ENCODE results near the gene ARPP21.

ARPP21 gene

DNA sequence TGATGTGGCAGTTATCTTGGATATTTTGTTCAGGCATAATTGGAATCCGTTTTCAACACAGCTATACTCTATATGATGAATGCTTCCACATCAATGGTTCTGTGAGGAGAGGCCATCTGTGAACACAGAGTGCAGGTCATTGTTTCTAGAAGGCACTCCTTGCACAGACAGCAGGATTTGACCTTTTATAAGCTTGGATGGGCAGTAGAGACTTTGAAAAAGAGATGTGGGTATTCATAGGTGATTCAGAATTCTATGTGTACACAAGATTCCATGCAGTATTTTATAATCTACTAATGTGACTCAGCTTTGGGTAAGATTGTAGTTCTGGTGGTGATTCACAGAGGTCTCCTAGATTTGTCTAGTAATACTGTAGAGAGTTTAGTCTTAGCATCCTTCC, 12.5 kb downstream of the ARPP21 start:
- H3K4me1 Mint-ChIP-seq (ENCODE audit: low read depth) = no peaks in the 10 kb centered on the region

DNA sequence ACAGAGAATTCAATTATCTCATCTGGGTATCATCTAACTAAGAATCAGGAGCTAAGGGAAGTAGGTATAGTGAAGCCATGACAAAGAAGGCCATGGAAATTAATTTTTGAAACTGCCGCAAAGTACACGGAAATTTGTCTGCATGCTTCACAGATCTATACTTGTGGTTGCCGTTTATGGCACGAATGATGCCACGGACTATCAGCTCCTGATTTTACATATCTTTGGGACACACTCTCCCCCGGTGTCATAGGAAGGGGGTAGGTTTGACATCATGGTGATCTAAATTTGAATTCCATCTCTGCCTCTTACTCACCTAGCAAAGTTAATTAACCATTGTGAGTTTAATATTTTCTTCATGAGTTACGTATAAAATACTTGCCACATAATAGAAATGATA, 14.0 kb downstream of the ARPP21 start:
- H3K27me3 Mint-ChIP-seq (ENCODE audit: low read depth) = no peaks in the 10 kb centered on the region
- H3K4me3 Mint-ChIP-seq = no peak overlapping the region

More for the DNA sequence above, 12.5 kb downstream of the ARPP21 start:
- Mint-ChIP-seq H3K4me3 (no peak overlapping the region), H3K27me3 (ENCODE audit: low read depth) (no peaks in the 10 kb centered on the region), H3K27ac (no peak overlapping the region), H3K9me3 (no peaks in the 10 kb centered on the region), H3K36me3 (ENCODE audit: low read depth) (no peaks in the 10 kb centered on the region)

DNA sequence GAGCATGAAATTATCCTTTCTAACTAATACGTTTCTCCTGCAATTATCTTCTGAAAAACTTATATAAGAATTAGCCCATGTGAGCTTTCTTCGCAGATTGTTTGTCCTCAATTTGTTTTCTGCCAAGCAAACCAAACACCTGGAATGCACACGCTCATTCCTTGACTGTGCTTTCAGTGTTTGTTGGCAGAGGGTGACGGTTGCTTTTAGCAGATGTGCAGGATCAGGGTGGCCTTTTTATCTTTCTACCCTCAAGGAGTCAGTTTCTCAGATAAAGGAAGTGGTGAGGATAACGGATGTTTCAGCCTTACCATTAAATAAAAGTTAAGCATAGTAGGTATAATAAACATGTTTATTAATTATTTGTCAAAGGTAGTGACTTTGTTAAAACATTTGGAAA, 15.2 kb downstream of the ARPP21 start:
- H3K36me3 Mint-ChIP-seq (ENCODE audit: low read depth) = no peaks in the 10 kb centered on the region
- no peak overlapping the region for H3K4me3 Mint-ChIP-seq
- no peak overlapping the region for H3K27ac Mint-ChIP-seq
- no peaks in the 10 kb centered on the region for H3K27me3 Mint-ChIP-seq (ENCODE audit: low read depth)
- no peaks in the 10 kb centered on the region for H3K9me3 Mint-ChIP-seq
- no peaks in the 10 kb centered on the region for H3K4me1 Mint-ChIP-seq (ENCODE audit: low read depth)

More for the DNA sequence above, 14.0 kb downstream of the ARPP21 start:
- Mint-ChIP-seq H3K36me3 (ENCODE audit: low read depth) (no peaks in the 10 kb centered on the region), H3K4me1 (ENCODE audit: low read depth) (no peaks in the 10 kb centered on the region), H3K27ac (no peak overlapping the region), H3K9me3 (no peaks in the 10 kb centered on the region)

DNA sequence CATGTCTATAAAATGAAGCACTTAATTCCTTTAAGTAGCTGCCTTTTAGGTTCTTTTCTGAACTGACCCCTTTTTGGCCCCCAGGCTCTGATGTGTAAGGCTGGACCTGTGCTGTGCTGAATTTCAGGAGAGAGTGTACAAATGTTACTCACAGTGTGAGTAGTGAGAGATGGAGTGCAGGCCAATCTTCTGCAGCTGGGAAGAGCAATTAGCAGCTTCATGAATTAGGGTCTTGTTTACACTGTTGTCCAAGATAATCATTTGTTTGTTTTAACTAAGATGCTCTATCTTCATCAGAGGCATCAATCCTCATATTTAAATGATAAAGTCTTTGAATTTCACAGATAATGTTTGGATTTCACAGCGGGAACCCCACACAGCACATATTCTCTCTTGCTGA, 19.4 kb downstream of the ARPP21 start:
- H3K36me3 Mint-ChIP-seq (ENCODE audit: low read depth) = no peaks in the 10 kb centered on the region
- no peak overlapping the region for H3K4me3 Mint-ChIP-seq
- H3K27ac Mint-ChIP-seq = no peak overlapping the region
- H3K9me3 Mint-ChIP-seq = no peaks in the 10 kb centered on the region
- H3K27me3 Mint-ChIP-seq (ENCODE audit: low read depth) = no peaks in the 10 kb centered on the region
- H3K4me1 Mint-ChIP-seq (ENCODE audit: low read depth) = no peaks in the 10 kb centered on the region

DNA sequence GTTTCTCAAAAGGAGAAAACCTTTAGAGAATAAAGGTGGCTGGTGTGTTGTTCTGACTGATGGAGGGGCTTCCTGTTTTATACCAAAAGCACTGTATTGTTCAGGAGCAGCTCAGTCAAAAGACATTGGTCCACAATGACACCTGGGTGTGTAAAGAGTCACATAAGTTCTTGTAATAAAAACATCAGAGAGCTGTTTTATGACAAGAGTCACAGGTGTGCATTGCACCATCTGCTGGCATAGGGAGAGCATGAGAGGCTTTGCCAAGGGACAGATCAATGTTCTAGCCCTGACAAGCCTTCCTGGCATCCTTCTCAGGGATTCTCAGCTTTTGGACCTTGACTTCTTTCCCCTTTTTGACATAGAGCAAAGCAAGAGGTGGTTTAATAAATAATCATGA, 20.4 kb downstream of the ARPP21 start:
- H3K27ac Mint-ChIP-seq = no peak overlapping the region

DNA sequence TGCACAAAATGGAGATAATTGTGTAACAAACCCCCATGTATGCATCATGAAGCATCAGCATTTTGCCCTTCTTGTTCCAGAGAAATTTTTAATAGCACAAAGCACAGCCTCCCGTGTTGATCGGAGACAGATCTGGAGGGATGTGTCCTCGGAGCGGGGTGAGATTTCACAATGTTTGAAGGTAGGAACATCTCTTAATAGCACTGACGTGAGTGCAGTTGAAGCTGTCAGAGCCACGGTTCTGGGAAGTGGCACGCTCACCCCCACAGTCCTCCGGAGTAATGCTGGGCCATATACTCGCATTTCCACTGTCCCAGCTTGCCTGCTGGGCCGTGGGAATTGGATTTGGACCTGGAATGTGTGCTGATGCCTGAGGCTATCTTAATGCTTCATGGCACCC, 24.1 kb downstream of the ARPP21 start:
- Mint-ChIP-seq H3K9me3 (no peaks in the 10 kb centered on the region), H3K4me1 (ENCODE audit: low read depth) (no peaks in the 10 kb centered on the region), H3K27ac (no peak overlapping the region), H3K36me3 (ENCODE audit: low read depth) (no peaks in the 10 kb centered on the region), H3K27me3 (ENCODE audit: low read depth) (no peaks in the 10 kb centered on the region), H3K4me3 (no peak overlapping the region)

More for the DNA sequence above, 20.4 kb downstream of the ARPP21 start:
- Mint-ChIP-seq H3K4me1 (ENCODE audit: low read depth) (no peaks in the 10 kb centered on the region), H3K36me3 (ENCODE audit: low read depth) (no peaks in the 10 kb centered on the region), H3K4me3 (no peak overlapping the region), H3K9me3 (no peaks in the 10 kb centered on the region), H3K27me3 (ENCODE audit: low read depth) (no peaks in the 10 kb centered on the region)

DNA sequence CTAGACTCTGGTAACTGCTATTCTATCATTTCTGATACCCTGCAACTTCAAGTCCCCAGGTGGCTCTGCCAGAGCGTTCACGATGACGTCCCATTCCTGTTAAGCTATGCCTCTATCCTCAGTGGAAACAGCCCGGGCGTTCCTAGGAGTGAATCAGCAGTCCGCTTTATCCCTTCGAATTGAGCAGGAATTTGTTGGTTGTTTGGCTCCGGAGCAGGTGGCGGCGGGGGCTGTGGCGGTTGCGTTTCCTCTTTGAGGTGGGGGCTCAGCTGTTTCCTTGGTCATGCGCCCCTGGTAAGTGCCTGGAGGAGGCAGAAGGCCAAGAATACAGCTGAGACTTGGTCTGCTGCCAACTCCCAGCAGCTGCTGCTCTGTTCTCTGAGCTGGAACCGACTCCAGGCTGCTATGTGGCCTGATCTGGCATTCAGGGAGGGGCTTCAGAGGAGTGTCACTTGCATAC, 25.2 kb downstream of the ARPP21 start:
- no peaks in the 10 kb centered on the region for H3K27me3 Mint-ChIP-seq (ENCODE audit: low read depth)
- no peaks in the 10 kb centered on the region for H3K9me3 Mint-ChIP-seq
- no peaks in the 10 kb centered on the region for H3K36me3 Mint-ChIP-seq (ENCODE audit: low read depth)
- no peaks in the 10 kb centered on the region for H3K4me1 Mint-ChIP-seq (ENCODE audit: low read depth)
- H3K4me3 Mint-ChIP-seq = no peak overlapping the region
- no peak overlapping the region for H3K27ac Mint-ChIP-seq

DNA sequence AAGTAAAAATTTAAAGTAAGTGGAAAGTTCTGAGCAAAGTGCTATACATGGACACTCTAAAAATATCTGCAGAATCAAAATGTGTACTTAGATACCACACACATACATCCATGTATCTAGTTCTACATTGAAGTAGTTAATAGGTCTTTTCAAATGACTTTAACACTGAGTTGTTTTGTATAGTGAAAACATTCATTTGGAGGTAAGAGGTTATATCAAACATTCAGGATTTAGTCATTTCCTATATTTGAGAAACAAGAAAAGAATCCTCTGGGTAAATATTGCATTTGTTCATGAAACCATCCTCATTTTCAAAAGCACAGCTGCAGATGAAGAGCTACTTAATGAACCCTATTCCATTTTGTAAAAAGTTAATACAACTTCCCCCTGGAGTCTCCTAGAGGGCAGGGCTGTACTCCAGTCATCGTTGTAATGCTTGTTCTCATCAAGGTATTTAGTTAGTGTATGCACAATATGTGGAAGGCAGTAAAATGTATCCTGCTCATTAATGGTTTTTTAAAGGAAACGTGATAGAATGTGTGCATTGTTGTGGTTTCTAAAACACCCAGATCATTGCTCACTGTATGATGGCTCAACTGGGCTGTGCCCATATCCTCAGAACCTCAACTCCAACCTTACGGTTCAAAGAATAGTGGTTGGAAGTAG, 26.2 kb downstream of the ARPP21 start:
- no peak overlapping the region for H3K4me3 Mint-ChIP-seq
- H3K36me3 Mint-ChIP-seq (ENCODE audit: low read depth) = no peaks in the 10 kb centered on the region
- H3K27ac Mint-ChIP-seq = no peak overlapping the region
- H3K9me3 Mint-ChIP-seq = no peaks in the 10 kb centered on the region
- no peaks in the 10 kb centered on the region for H3K4me1 Mint-ChIP-seq (ENCODE audit: low read depth)
- no peaks in the 10 kb centered on the region for H3K27me3 Mint-ChIP-seq (ENCODE audit: low read depth)

DNA sequence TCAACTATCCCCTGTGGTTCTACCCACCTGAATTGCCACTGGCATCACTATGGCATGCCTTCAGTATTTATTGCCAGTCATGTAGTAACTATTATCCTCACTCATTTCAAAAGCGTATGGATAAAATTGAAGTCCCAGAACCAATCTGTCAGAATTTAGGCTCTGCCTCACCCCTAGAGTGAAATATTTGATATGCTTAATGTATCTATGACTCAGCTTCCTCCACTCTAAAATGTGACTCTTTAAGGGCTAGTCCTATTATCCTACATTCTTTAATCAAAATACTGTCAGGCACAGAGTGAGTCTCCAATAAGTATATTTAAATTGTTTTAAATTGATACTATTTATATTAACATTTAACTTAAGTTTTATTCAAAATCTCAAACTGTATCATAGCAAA, 27.6 kb downstream of the ARPP21 start:
- Mint-ChIP-seq H3K9me3 (no peaks in the 10 kb centered on the region), H3K36me3 (ENCODE audit: low read depth) (no peaks in the 10 kb centered on the region), H3K27me3 (ENCODE audit: low read depth) (no peaks in the 10 kb centered on the region), H3K4me1 (ENCODE audit: low read depth) (no peaks in the 10 kb centered on the region), H3K4me3 (no peak overlapping the region), H3K27ac (no peak overlapping the region)

DNA sequence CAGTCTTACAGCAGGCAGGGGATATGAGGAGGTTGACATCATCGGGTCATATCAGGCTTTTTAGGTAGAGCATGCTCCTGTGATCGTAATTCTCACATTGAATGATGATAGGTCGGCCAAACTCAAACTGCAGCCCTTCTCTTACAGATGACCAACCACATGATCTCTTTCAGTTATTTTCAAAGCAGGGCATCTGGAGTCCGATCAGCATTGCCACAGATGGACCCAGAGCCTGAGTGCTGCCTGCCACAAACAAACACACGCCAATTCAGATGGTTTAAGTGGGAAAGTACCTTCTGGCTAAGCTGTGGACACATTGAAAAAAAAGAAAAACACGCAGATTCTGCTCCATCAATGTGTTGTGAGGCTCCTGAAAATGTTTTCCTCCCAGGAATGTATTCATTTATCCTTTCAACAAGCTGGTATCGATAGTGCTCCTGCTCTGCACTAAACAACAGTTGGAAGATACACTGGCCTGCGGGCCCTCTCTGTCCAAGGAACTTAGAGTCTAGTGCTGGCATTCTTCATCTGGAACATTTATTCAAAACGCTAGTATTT, 31.2 kb downstream of the ARPP21 start:
- H3K27me3 Mint-ChIP-seq (ENCODE audit: low read depth) = no peaks in the 10 kb centered on the region
- no peaks in the 10 kb centered on the region for H3K4me1 Mint-ChIP-seq (ENCODE audit: low read depth)
- H3K4me3 Mint-ChIP-seq = no peak overlapping the region
- no peaks in the 10 kb centered on the region for H3K9me3 Mint-ChIP-seq
- no peak overlapping the region for H3K27ac Mint-ChIP-seq
- H3K36me3 Mint-ChIP-seq (ENCODE audit: low read depth) = no peaks in the 10 kb centered on the region

DNA sequence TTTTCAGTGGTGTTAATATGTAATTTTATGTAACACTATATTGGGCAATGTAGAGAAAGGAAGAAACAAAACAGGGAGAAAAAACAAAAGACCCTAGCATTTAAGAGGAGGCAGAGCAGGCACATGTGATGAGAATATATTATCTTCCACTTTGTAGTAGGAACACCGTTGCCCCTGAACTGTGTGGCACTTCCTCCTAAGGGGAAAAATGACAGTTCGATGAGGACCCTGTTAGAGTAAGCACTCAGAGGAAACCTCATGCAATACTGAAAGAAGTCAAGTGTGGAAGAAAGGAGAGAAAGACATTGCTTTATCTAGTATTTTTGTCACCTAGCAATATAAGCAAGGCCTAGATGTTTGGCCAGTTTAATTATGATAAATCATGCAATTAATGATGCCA, 32.2 kb downstream of the ARPP21 start:
- no peaks in the 10 kb centered on the region for H3K36me3 Mint-ChIP-seq (ENCODE audit: low read depth)
- no peaks in the 10 kb centered on the region for H3K9me3 Mint-ChIP-seq
- no peaks in the 10 kb centered on the region for H3K4me1 Mint-ChIP-seq (ENCODE audit: low read depth)
- H3K27me3 Mint-ChIP-seq (ENCODE audit: low read depth) = no peaks in the 10 kb centered on the region
- H3K27ac Mint-ChIP-seq = no peak overlapping the region
- no peak overlapping the region for H3K4me3 Mint-ChIP-seq

DNA sequence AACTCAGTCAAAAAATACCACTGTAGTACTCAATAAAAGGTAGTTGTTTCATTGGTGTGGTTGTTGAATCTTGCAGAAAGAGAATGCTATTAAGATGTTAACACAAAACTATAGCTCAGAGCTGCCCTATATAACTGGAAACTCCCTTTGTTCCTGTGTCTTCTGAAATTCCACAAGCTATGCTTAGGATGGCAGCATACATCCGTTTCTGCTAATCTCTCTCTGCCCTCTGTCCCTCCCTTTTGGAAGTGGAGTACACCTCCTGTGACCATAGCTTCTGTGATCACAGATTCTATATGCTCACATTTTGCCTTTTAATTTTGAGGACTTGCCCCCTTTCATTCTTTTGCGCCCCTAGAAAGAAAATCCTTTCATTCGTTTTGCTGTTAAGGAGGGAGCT, 33.7 kb downstream of the ARPP21 start:
- no peak overlapping the region for H3K4me3 Mint-ChIP-seq
- no peak overlapping the region for H3K27ac Mint-ChIP-seq
- no peaks in the 10 kb centered on the region for H3K4me1 Mint-ChIP-seq (ENCODE audit: low read depth)
- H3K27me3 Mint-ChIP-seq (ENCODE audit: low read depth) = no peaks in the 10 kb centered on the region
- no peaks in the 10 kb centered on the region for H3K9me3 Mint-ChIP-seq
- no peaks in the 10 kb centered on the region for H3K36me3 Mint-ChIP-seq (ENCODE audit: low read depth)

DNA sequence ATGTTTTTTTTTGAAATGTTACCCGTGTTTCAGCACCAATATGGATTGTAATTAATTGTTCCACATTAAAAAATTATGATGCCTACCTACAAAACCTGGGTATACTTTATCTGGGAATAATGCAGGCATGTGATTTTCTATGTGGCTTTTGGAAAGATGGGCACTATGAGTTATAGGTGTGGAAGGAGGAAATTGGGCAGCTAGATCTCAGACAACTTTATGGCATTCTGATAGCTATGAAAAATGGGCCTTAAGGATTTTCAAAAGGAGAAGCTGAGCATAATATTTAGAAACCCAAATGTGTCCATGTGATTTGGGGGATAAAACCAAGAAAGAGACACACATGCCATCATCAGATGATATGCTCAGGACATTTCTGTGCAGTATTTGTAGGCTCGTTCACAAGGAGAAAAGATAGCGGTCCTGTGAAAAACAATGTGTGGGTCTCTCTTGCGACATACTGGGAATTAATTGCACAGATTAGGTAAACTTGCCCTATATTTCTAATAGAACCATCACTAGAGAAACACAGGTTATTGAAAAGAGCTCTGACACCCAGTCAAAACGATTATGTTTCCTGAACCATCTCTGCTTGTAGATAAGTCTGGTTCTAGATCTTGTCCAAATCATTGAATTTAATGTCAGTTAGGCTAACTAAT, 35.3 kb downstream of the ARPP21 start:
- no peak overlapping the region for H3K27ac Mint-ChIP-seq
- no peaks in the 10 kb centered on the region for H3K27me3 Mint-ChIP-seq (ENCODE audit: low read depth)
- no peaks in the 10 kb centered on the region for H3K9me3 Mint-ChIP-seq
- no peaks in the 10 kb centered on the region for H3K36me3 Mint-ChIP-seq (ENCODE audit: low read depth)
- no peak overlapping the region for H3K4me3 Mint-ChIP-seq
- no peaks in the 10 kb centered on the region for H3K4me1 Mint-ChIP-seq (ENCODE audit: low read depth)

DNA sequence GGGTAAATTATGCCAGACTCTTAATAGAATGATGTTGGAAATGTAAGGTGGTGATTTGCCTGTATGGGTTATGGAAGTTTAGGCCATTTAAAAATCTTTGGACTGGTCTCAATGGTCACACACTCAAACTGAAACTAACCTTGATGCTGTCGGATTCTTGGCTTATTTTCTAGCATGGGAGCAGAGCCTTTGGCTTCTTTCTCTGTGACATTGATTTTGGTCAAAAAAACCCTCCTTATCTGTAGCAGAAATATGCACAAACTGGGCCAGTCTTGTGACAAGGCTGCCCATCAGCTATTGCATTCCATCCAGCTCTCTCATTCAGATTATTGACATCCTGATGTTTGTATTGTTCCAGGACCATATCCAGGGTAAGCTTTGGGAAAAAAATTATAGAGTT, 35.9 kb downstream of the ARPP21 start:
- Mint-ChIP-seq H3K4me3 (no peak overlapping the region), H3K9me3 (no peaks in the 10 kb centered on the region), H3K27ac (no peak overlapping the region), H3K4me1 (ENCODE audit: low read depth) (no peaks in the 10 kb centered on the region), H3K36me3 (ENCODE audit: low read depth) (no peaks in the 10 kb centered on the region), H3K27me3 (ENCODE audit: low read depth) (no peaks in the 10 kb centered on the region)

DNA sequence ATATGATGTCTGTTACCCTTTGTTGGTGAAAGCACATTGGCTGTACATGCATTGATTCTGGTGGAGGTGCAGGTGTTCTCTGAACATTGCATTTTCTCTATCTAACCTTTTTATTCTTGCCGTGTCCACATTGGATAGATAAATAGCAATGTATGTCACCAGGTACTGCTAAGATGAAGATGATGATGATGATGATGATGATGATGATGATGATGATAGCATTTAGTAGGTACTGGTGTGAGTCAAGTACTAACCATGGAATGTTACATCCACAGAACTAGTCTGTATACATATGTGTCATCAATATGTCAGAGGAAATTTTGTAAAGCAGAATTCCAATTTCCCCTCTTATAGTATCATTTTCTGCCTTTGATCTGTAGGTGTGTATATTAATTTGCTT, 36.3 kb downstream of the ARPP21 start:
- H3K9me3 Mint-ChIP-seq = no peaks in the 10 kb centered on the region
- no peaks in the 10 kb centered on the region for H3K36me3 Mint-ChIP-seq (ENCODE audit: low read depth)
- H3K4me1 Mint-ChIP-seq (ENCODE audit: low read depth) = no peaks in the 10 kb centered on the region
- H3K27ac Mint-ChIP-seq = no peak overlapping the region
- H3K27me3 Mint-ChIP-seq (ENCODE audit: low read depth) = no peaks in the 10 kb centered on the region
- no peak overlapping the region for H3K4me3 Mint-ChIP-seq

All from T-helper 1 cell treated with Interleukin-12 subunit alpha and Interleukin-12 subunit beta and Interleukin-4 antibody, amounts not matched to agents 30 μg/mL and 1 μg/mL, for 36 hours (primary cell).